Measurements from ENCODE around the gene ATP2B2.
"Not testable (repeated sequence)": the region's sequence is repeated elsewhere in the genome, so short reads cannot be mapped to it uniquely, and the experiment has no call there.

ATP2B2 gene

GRCh38 chr3:10399634-10400033, 105.8 kb downstream of the ATP2B2 start:
- no peak for DNase-seq (ENCODE audit: low read depth)

GRCh38 chr3:10398341-10398740, 107.0 kb downstream of the ATP2B2 start:
- no peak for DNase-seq (ENCODE audit: low read depth)

GRCh38 chr3:10397879-10398278, 107.5 kb downstream of the ATP2B2 start:
- DNase-seq (ENCODE audit: low read depth) = no peak

GRCh38 chr3:10396931-10397330, 108.5 kb downstream of the ATP2B2 start:
- no peak for DNase-seq (ENCODE audit: low read depth)

GRCh38 chr3:10396083-10396482, 109.3 kb downstream of the ATP2B2 start:
- no peak for DNase-seq (ENCODE audit: low read depth)

GRCh38 chr3:10395671-10396070, 109.7 kb downstream of the ATP2B2 start:
- DNase-seq (ENCODE audit: low read depth) = no peak

GRCh38 chr3:10395196-10395595, 110.2 kb downstream of the ATP2B2 start:
- DNase-seq (ENCODE audit: low read depth) = no peak

- DNase-seq (ENCODE audit: low read depth) = no peak
Measured at GRCh38 chr3:10394491-10395025, 110.8 kb downstream of the ATP2B2 start.

- DNase-seq (ENCODE audit: low read depth) = no peak
Measured at GRCh38 chr3:10393514-10393913, 111.9 kb downstream of the ATP2B2 start.

GRCh38 chr3:10392906-10393461, 112.4 kb downstream of the ATP2B2 start:
- no peak for DNase-seq (ENCODE audit: low read depth)

- DNase-seq (ENCODE audit: low read depth) = no peak
Measured at GRCh38 chr3:10392244-10392643, 113.1 kb downstream of the ATP2B2 start.

GRCh38 chr3:10391391-10391790, 114.0 kb downstream of the ATP2B2 start:
- no peak for DNase-seq (ENCODE audit: low read depth)

- no peak for DNase-seq (ENCODE audit: low read depth)
Measured at GRCh38 chr3:10390641-10391373, 114.6 kb downstream of the ATP2B2 start.

GRCh38 chr3:10389995-10390394, 115.4 kb downstream of the ATP2B2 start:
- no peak for DNase-seq (ENCODE audit: low read depth)

GRCh38 chr3:10389339-10389738, 116.0 kb downstream of the ATP2B2 start:
- DNase-seq (ENCODE audit: low read depth) = no peak

- DNase-seq (ENCODE audit: low read depth) = no peak
Measured at GRCh38 chr3:10387881-10388609, 117.3 kb downstream of the ATP2B2 start.

- DNase-seq (ENCODE audit: low read depth) = no peak
Measured at GRCh38 chr3:10386121-10386520, 119.3 kb downstream of the ATP2B2 start.

- no peak for DNase-seq (ENCODE audit: low read depth)
Measured at GRCh38 chr3:10384541-10385360, 120.6 kb downstream of the ATP2B2 start.

GRCh38 chr3:10383850-10384248, 121.5 kb downstream of the ATP2B2 start:
- no peak for DNase-seq (ENCODE audit: low read depth)

GRCh38 chr3:10382892-10383849, 122.2 kb downstream of the ATP2B2 start:
- no peak for DNase-seq (ENCODE audit: low read depth)

GRCh38 chr3:10382445-10382844, 122.9 kb downstream of the ATP2B2 start:
- not testable (repeated sequence) for DNase-seq (ENCODE audit: low read depth)
